Mammary epithelial cell (primary cell): ENCODE data around the gene RBM44.

Experiments
- CTCF ChIP-seq, 2 donors: IDR thresholded peaks in 1 of 2; conservative IDR thresholded peaks in 1 of 2; 2 replicates each; pipeline ENCODE4 v1.5.1; 2011 to 2012; ENCODE audit warnings: inconsistent platforms in 2 of 2, low read length in 2 of 2, mild to moderate bottlenecking in 2 of 2, control low read depth in 1 of 2, low read depth in 1 of 2; ENCODE audit not compliant: insufficient read depth in 1 of 2; ENCODE audit errors: extremely low read depth in 1 of 2
- EZH2 ChIP-seq: IDR thresholded peaks from 2 replicates; pipeline ENCODE4 v1.6.1; 2012; ENCODE audit warnings: low read length, inconsistent platforms, borderline replicate concordance

GRCh38 chr2:237869343-237870102 lies 70.9 kb downstream of the RBM44 start:
- TF ChIP-seq CTCF (conservative IDR thresholded peaks at IDR 0.05 in 1 of 2, IDR thresholded peaks at IDR 0.05 in 1 of 2; ENCODE audit: extremely low read depth in 1 of 2, insufficient read depth in 1 of 2, low read depth in 1 of 2, low read length in 2 of 2) (no peak), EZH2 (no peak)
